Gastroesophageal sphincter (tissue), 4 donors: ENCODE measurements around the gene LSP1. TPM values are rescaled to one million over a fixed set of nuclear protein-coding genes. Genes with fewer than 3 reads are reported as not detected.

ENCODE experiments used
- ATAC-seq: fragments of 150-250 bp; one replicate; pipeline ENCODE4 v1.9.1; 2016; ENCODE audit warnings: mild to moderate bottlenecking, moderate library complexity
- H3K27ac ChIP-seq, 4 donors: fragments of 200-600 bp; sonication (generic) in 3 of 4; 1 replicate in 3 of 4; 2 replicates in 1 of 4; pipeline ENCODE4 v1.5.1; 2016 to 2019
- H3K27me3 ChIP-seq: fragments of 200-600 bp; sonication (generic); one replicate; pipeline ENCODE4 v1.5.1; 2019
- H3K36me3 ChIP-seq, 2 donors: fragments of 200-600 bp; sonication (generic); one replicate each; pipeline ENCODE4 v1.5.1; 2019; ENCODE audit warnings: control low read depth in 1 of 2
- H3K4me1 ChIP-seq, 3 donors: fragments of 200-600 bp; sonication (generic); 1 replicate in 2 of 3; 2 replicates in 1 of 3; pipeline ENCODE4 v1.5.1; 2016 to 2019; ENCODE audit warnings: control low read depth in 2 of 3
- H3K4me3 ChIP-seq, 2 donors: fragments of 200-600 bp; sonication (generic); one replicate each; pipeline ENCODE4 v1.5.1; 2019; ENCODE audit warnings: mild to moderate bottlenecking in 1 of 2, moderate library complexity in 1 of 2
- H3K9me3 ChIP-seq, 3 donors: fragments of 200-600 bp; sonication (generic); one replicate each; pipeline ENCODE4 v1.5.1; 2017 to 2019; ENCODE audit warnings: control low read depth in 2 of 3
- EP300 ChIP-seq: sonication (generic); formaldehyde crosslinking; IDR thresholded peaks from one replicate; pipeline ENCODE4 v1.6.1; 2017; ENCODE audit warnings: antibody characterized with exemption, mild to moderate bottlenecking
- POLR2A ChIP-seq, 2 donors: fragments of 450-650 bp; IDR thresholded peaks; one replicate each; pipeline ENCODE4 v1.6.1; 2017; ENCODE audit warnings: antibody characterized with exemption in 2 of 2, mild to moderate bottlenecking in 2 of 2, moderate library complexity in 1 of 2
- POLR2AphosphoS5 ChIP-seq: sonication (generic); formaldehyde crosslinking; IDR thresholded peaks from one replicate; pipeline ENCODE4 v1.6.1; 2017; ENCODE audit warnings: antibody characterized with exemption
- WGBS, 2 donors: methylation state at CpG; one replicate each; pipeline ENCODE4 v1.1.5; 2018; ENCODE audit warnings: low coverage in 1 of 2; 5-methylcytosine and 5-hydroxymethylcytosine counted together
- total RNA-seq, 4 donors: library from RNA; depleted of rRNA; stranded (reverse); fragments of >200 nt; gene quantifications; one replicate each; pipeline ENCODE4 v1.1.0, GENCODE V29; 2016
- TF ChIP-seq, protein P1 (sequence below), 4 experiments: fragments of 200-600 bp in 2 of 4; fragments of 450-650 bp in 2 of 4; sonication (generic) in 1 of 4; IDR thresholded peaks; one replicate each; pipeline ENCODE4 v1.5.1; 2017 to 2019; ENCODE audit warnings: antibody characterized with exemption in 4 of 4, mild to moderate bottlenecking in 2 of 4, moderate library complexity in 2 of 4

Gene LSP1
- total RNA-seq, 4 donors from 2014 or later = 13.4 to 133 (median 47.7) TPM

DNA sequence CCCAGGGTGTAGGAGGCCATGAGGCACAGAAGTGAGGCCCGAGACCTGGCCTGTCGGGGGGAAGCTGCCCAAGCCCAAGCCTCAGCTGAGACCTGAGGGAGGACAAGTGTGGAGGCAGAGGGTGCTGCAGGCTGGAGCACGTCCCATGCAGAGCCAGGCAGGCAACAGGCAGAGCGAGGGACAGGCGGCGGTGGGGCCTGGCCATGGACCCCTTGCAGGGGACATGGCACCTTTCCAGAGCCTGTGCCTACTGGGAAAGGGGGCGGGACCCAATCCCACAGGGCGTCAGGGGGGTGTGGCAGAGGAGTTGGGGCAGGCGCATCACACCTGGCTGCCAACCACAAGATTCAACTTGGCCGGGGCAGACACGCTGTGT, 9.8 kb upstream of the LSP1 start:
- no peaks in the 10 kb centered on the region for H3K36me3 ChIP-seq
- H3K4me1 ChIP-seq = peaks cover 0 to 18% (median 0%) of the 10 kb centered on the region in 3 donors
- peaks cover 7% of the 10 kb centered on the region for H3K27me3 ChIP-seq
- H3K27ac ChIP-seq = peak overlapping the region in 1 of 4 donors; percentile 12
- H3K9me3 ChIP-seq = no peaks in the 10 kb centered on the region
- 75 to 80% methylated on average over 2 to 8 of the region's 11 CpGs for WGBS, 2 donors
- no peak overlapping the region for H3K4me3 ChIP-seq
- no peak for TF ChIP-seq POLR2AphosphoS5
- TF ChIP-seq EP300 = no peak
- no peak for TF ChIP-seq POLR2A (IDR thresholded peaks at IDR 0.05)
- TF ChIP-seq, protein P1, sequence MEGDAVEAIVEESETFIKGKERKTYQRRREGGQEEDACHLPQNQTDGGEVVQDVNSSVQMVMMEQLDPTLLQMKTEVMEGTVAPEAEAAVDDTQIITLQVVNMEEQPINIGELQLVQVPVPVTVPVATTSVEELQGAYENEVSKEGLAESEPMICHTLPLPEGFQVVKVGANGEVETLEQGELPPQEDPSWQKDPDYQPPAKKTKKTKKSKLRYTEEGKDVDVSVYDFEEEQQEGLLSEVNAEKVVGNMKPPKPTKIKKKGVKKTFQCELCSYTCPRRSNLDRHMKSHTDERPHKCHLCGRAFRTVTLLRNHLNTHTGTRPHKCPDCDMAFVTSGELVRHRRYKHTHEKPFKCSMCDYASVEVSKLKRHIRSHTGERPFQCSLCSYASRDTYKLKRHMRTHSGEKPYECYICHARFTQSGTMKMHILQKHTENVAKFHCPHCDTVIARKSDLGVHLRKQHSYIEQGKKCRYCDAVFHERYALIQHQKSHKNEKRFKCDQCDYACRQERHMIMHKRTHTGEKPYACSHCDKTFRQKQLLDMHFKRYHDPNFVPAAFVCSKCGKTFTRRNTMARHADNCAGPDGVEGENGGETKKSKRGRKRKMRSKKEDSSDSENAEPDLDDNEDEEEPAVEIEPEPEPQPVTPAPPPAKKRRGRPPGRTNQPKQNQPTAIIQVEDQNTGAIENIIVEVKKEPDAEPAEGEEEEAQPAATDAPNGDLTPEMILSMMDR (IDR thresholded peaks at IDR 0.05) = no peak
- ATAC-seq = no peak

DNA sequence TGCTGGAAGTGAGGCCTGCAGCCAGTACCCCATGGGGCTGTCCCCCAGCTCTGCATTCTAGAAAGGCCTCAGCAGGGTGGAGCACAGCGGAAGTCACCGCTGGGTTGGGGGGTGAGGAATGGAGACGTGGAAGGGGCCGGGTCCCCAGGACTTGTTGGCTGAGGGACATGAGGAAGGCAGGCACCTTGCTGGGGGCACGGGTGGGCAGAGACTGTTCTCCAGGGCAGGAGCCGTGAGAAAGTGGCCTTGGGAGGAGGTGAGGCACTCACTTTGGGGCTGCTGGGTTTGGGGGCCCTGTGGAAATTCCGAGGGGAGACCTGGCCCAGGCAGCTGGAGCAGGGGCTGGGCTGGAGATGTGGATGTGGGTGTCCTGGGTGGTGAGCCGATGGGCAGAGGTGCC, 9.1 kb upstream of the LSP1 start:
- ATAC-seq = no peak
- no peaks in the 10 kb centered on the region for H3K36me3 ChIP-seq
- WGBS, 2 donors = 88 to 89% methylated on average over 3 to 4 of the region's 8 CpGs
- no peak for TF ChIP-seq EP300
- no peak for TF ChIP-seq POLR2AphosphoS5
- TF ChIP-seq POLR2A (IDR thresholded peaks at IDR 0.05) = no peak
- TF ChIP-seq, protein P1 (IDR thresholded peaks at IDR 0.05) = no peak
- no peaks in the 10 kb centered on the region for H3K9me3 ChIP-seq
- peaks cover 0 to 15% (median 0%) of the 10 kb centered on the region in 3 donors for H3K4me1 ChIP-seq
- peak overlapping the region in 1 of 4 donors; percentile 53 for H3K27ac ChIP-seq
- no peak overlapping the region for H3K4me3 ChIP-seq
- peaks cover 7% of the 10 kb centered on the region for H3K27me3 ChIP-seq

DNA sequence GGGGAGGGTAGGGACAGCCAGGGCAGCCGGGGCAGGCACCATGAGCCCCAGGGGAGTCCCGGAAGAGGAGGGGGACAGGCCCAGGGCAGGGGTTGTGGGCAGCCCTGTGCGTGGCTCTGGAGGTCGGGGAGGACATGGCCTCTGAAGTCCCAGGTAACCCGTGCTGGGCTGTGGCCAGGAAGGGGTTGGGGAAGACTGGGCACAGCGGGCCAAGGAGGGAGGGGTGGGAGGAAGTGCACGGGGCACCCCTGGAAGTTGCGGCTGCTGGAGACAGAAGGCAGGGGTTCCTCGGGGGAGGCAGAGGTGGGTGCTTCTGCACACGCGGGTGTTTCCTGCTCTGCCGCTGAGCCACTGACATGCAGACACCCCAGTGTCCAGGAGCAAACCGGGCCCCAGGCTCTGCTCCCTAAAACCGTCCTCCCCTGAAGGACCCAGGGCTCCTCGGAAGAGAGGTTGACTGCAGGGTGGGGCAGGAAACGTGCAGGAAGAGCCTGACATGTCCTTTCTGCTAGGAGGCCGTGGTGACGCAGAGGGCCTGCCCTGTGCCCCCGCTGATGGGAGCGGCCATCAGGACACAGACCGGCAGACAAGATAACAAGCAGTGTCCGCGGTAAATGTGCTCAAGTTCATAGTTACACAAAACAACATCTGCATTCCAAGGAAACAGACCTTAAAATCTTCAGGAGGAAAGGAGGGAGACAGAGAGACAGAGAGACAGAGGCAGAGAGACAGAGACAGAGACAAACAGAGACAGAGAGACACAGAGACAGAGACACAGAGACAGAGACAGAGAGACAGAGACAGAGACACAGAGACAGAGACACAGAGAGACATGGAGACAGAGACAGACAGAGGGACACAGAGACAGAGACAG, 8.4 kb upstream of the LSP1 start:
- peak; percentile 52 for ATAC-seq
- Histone ChIP-seq H3K4me1 (peaks cover 0 to 15% (median 0%) of the 10 kb centered on the region in 3 donors), H3K36me3 (no peaks in the 10 kb centered on the region), H3K9me3 (no peaks in the 10 kb centered on the region), H3K27me3 (peaks cover 7% of the 10 kb centered on the region), H3K27ac (peak overlapping the region in 2 of 4 donors; percentile 39 to 53), H3K4me3 (no peak overlapping the region)
- TF ChIP-seq POLR2A (IDR thresholded peaks at IDR 0.05) = no peak
- TF ChIP-seq, protein P1 (IDR thresholded peaks at IDR 0.05) = no peak
- no peak for TF ChIP-seq POLR2AphosphoS5
- WGBS, 2 donors = 40 to 53% methylated on average over 2 to 8 of the region's 23 CpGs

DNA sequence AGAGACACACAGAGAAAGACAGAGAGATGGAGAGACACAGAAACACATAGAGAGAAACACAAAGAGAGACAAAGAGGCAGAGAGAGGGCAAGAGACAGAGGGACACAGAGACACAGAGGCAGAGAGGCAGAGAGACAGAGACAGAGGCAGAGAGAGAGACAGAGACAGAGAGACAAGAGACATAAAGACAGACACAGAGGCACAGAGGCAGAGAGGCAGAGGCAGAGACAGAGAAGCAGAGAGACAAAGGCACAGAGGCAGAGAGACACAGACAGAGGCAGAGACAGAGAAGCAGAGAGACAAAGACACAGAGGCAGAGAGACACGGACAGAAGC, 7.8 kb upstream of the LSP1 start:
- H3K4me3 ChIP-seq = no peak overlapping the region
- no peak for ATAC-seq
- no peak for TF ChIP-seq POLR2AphosphoS5
- TF ChIP-seq EP300 = no peak
- TF ChIP-seq POLR2A (IDR thresholded peaks at IDR 0.05) = no peak
- TF ChIP-seq, protein P1 (IDR thresholded peaks at IDR 0.05) = no peak
- H3K36me3 ChIP-seq = no peaks in the 10 kb centered on the region
- H3K9me3 ChIP-seq = no peaks in the 10 kb centered on the region
- peak overlapping the region in 1 of 4 donors; percentile 53 for H3K27ac ChIP-seq
- peaks cover 0 to 15% (median 0%) of the 10 kb centered on the region in 3 donors for H3K4me1 ChIP-seq
- H3K27me3 ChIP-seq = peaks cover 7% of the 10 kb centered on the region
- 58 to 80% methylated on average over 1 of the region's 1 CpG for WGBS, 2 donors
